GM18870 (cell line): ENCODE measurements around the gene TRUB2.

Experiments
- ATAC-seq: cut with Tn5 transposase; IDR thresholded peaks from one replicate; pipeline ENCODE4 v1.9.1; 2021; ENCODE audit warnings: moderate library complexity; ENCODE audit not compliant: unreplicated experiment

Gene TRUB2

DNA sequence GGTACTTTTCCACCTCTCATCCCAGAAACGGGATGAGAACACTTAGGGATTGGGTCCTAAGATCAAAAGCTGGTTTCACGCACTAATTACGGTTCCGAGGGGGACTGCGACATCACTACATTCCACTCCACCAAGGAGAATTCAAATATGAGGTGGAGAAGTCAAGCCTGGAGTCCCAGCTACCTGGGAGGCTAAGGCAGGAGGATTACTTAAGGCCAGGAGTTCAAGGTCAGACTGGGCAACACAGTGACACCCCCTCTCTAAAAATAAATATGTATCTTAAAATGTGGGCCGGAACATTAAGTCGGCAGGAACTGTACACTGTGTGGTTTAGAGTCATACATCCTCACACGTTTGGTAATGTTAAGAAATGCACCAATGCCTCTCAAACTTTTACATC, 48.0 kb downstream of the TRUB2 start:
- ATAC-seq, result no peak

DNA sequence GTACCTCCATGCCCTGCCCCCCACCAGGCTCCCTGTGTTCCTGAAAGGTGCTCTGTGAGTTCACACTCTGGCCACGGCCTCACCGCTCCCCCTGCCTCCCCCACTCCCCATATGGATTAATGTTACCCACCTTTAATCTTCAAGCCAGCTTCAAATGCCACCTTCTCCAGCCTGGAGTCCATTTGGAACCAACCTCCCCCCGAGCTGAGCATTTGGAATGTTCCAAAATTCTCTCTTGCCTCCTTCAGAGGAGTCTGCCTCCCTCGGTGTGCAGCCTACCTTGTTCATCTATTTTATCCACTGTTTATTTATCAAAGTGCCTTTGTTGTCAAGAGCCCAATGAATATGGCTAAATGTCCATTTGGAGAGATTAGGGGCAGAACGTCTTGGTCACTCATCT, 50.7 kb downstream of the TRUB2 start:
- ATAC-seq, result no peak

DNA sequence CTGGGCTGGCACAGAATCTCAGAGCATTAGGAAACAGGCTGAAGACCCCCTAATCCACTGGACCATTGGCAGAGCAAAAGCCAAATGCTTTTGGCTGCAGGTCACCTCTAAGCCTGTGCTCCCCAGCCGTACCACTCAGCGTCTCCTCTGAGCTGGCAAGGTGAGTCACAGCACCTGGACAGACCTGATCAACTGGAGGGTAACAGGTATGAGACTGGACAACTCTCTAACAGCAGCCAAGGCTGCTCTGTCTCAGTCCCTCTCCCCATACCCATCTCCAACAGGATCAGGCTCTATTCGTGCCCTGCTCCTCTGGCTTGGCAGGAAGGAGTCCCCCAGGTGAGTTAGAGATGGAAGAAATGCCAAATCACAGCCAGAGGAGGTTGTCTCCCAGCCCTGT, 51.1 kb downstream of the TRUB2 start:
- ATAC-seq, result no peak

DNA sequence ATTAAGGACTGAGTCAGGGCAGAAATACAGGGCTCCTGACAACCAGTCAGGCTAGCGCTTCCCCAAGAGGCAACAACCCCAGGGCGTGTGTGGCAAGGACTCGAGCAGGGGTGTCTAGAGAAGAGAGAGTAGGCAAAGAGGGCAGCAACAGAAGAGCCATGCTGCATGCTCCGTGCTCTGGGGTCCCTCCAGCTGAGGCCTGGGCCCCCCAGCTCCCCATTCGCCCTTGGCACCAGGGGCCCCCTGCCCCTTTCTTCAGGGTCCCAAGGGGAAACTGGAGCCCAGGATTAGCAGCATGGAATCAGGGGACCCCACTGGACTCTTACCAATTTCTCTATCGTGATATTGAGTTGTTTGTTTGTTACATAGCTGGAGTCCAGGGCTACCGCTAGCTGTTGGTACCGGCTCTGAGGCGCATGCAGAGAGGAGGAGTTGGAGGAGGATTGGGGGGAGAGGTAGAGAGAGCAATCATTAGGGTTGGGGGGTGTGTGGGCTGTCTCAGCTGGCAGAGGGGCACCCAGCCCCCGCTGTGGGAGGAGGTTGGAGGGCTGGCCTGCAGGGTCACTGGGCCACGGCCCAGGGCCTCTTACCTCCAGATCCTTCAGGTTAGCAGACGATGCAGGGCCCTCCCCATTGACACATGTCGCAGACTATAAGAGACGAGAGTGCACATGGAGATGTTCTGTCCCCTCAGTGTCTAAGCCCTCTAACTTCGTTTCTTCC, 55.2 kb downstream of the TRUB2 start:
- no peak for ATAC-seq

DNA sequence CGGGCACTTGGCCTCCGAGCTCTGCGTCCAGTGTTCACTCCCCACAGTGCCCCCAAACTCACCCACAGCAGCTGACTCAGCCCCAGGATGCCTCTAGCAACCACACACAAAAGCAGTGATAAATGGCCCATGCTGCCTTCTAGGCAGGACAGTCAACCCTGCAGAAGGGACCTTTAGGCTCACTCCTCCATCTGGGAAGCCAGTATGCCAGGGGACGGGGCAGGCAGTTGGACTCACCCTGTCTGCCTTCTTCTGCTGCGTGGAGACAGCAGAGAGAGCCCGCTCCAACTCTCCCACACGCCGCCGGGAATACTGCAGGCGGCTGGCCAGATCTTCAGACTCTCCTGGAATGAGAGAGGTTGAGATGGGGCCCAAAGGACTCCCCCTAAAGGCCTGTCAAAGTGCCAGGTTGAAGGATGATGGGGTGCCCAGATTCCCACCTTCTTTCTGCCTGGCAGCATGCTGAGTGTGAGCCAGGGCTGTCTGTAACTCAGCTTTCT, 56.8 kb downstream of the TRUB2 start:
- no peak for ATAC-seq

DNA sequence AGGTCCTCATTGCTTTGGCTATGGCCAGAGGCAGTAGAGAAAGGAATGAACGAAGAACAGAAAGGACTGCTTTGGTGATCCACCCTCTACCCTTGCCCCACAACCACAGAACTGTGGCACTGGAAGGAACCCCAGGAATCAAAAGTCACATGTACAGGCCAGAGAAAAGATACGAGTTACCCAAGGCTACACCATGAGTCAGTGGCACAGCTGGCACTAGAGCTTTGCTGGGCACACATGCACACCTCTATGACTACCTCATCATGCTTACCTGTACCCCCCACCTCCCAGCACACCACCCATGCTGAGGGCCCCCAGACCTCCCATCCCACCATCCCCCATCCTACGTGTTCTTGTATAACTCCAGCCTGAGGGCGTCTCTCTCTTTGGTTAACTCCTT, 59.6 kb downstream of the TRUB2 start:
- no peak for ATAC-seq

DNA sequence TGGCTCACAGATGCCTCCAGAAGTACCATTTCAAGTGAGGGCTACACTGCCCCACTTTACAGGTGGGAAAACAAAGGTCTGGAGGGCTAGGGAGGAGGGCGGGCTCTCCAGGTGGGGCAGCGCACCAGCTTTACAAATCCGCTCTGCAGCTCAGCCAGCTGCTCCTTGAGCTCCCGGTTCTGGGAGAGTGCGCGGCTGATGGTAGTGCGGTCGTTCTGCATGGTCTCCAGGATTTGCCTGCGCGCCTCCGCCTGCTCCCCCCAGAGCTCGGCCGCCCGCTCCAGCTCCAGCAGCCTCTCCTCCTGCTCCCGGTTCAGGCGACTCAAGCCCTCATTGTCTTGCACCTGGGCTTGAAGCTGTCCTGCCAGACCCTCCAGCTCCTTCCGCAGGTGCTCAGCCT, 61.9 kb downstream of the TRUB2 start:
- ATAC-seq, result no peak

DNA sequence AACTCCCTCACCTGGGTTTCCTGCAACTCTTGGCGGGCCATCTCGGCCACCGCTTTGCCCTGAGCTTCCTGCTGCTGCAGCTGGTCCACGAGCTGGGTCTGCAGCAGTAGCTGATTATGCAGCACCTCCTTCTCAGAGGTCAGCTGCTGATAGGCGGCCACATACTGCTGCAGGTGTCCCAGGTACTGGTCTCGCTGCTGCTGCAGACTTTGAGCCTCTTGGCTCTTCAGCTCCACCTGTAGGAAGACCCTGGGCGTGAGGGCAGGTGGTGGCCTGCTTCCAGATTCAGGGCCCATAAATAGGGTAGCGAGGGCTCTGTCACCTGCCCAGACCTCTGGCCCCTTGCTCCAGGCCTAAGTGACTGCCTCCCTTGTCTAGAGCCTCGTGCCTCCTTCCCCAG, 63.1 kb downstream of the TRUB2 start:
- ATAC-seq, result no peak

DNA sequence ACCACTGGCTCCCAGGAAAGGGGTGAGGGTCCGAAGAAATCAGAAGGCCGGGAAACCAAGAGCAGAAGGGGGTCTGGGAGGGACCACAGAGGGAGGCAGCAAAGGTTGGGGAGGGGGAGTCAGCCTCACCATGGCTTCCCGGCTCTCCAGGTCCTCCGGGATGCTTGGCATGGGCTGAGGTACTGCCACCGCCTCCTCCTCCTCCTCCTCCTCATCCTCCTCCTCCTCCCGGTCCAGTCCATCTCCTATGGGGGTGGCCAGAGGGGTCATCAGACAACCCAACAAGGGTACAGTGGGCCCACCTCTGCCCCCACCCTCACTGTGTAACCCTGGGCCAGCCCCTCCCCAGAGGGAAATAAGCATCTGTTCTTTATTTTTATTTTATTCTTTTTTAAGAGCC, 63.9 kb downstream of the TRUB2 start:
- ATAC-seq, result no peak

DNA sequence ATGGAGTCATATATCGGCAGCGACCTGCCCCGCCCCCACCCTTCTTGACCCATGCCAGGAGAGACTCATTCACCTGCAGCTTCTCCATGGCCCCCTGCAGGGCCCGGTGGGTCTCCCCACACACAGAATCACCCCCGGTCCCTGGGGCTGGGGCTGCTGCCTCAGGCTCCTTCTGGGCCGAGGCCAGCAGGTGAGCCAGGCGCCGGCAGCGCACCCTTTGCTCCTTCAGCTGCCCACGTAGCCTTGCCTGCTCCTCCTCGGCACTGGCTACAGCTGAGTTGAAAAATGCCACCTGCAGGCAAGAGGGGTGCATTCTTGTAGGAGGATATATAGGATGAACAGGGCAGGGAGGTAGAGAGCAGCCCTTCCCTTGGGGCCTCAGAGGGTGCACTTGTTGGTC, 64.3 kb downstream of the TRUB2 start:
- ATAC-seq, result no peak

DNA sequence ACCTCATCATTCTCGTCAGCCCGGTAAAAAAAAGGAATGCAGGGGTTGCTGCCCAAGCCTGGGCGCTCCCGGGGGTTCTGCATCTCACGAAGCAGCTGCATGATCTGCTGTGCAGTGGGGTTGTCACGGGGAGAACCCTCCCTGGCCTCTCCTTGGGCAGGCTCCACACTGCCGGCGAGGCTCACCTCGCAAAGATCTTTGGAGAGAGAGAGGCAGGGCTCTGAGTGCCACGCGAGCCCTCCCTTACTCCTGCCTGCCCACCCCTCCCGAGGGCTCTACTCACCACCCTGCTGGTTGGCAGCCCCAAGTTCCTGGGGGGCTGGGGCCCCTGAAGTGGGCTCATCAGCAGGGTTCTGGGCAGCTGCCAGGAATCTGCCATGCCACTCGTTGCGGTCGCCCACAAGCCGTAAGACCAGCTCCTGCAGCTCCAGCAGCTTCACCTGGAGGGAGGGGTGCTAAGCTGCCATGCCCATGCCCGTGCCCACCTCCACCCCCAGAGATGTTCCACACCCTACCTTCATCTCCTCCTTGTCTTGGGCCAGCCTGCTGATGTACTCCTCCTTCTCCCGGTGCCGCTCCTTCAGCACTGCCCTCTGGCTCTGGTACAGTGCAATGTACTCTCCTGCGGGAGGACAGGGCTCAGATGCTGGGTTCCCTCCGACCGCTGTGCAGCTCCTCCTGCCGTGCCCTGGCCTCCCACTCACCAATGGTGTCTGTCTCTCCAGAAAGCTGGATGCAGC, 65.0 kb downstream of the TRUB2 start:
- ATAC-seq, result no peak
